ENCODE data around the gene KCNA1.

The KCNA1 gene

DNA sequence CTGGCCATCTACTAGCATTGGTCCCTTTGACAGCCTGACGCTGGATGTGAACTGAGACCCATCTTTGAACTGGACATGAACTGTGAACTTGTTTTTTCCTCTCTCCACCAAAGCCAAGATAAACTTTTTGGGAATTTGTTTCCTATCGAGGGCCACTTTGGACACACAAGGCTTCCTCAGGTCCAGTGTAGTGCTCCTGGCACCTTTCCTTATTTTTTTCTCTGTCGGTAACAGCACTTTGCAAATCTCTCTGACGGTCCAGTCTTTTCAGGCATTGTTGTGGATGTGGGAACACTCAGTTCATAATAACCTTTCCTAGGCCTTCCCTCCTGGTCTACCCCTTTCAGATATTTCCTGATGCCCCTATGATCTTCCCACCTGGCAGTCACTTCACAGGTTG, 5.0 kb downstream of the KCNA1 start:
- no peak for DNase-seq

- DNase-seq = no peak
Observed at GRCh38 chr12:4915752-4916151, 6.0 kb downstream of the KCNA1 start.

GRCh38 chr12:4918950-4919660, 9.4 kb downstream of the KCNA1 start:
- no peak for DNase-seq

DNA sequence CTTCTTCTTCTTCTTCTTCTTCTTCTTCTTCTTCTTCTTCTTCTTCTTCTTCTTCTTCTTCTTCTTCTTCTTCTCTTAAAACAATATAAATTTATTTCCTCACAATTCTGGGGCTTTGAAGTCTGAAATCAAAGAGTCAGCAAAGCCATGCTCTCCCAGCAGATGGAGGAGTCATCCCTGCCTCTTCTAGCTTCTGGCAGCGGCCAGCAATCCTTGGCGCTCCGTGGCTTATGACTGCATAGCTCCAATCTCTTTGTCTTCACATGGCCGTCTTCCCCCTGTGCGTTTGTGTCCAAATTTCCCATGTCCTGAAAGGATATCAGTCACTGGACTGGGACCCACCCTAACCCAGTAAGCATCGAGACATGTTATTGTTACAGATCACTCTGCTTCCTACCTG, 22.9 kb downstream of the KCNA1 start:
- DNase-seq = no peak

DNA sequence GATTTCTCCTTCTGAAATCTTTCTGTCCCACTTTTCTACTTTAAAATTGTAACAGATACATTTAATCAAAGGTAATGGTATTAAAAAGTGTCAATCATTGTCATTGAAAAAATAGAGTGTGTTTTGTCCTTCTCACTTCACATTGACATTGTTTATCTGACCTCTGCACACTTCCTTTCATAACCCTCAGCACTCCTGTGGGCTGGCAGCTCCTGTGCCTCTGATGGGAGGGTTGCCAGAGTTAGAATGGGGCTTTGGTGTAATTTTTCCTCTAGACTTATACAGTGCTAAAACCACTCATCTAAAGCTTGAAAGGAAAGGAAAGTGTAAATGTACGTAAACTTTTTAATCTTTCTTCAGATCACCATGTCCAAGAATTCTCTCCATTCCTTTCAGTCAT, 23.7 kb downstream of the KCNA1 start:
- no peak for DNase-seq

- DNase-seq = no peak
Observed at GRCh38 chr12:4934407-4935035, 24.8 kb downstream of the KCNA1 start.

DNA sequence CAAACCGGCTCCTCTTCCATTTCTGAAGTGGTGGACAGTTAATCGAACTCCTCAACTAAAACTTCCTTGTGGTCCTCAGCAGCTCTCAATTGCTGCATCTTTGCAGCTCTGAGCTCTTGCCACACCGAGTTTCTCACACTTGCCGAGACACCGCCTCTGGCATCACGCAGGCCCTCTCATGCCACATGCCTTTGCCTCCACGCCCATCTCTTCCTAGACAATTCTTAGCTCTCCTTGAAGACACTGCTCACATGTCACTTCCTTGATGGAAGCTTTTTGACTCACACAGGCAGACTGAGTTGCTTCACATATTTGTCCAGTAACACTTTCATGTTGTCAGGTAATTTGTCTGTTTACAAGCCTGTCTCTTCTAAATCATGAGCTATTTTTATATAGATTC, 29.2 kb downstream of the KCNA1 start:
- DNase-seq = no peak

GRCh38 chr12:4939418-4940023, 29.8 kb downstream of the KCNA1 start:
- no peak for DNase-seq

DNA sequence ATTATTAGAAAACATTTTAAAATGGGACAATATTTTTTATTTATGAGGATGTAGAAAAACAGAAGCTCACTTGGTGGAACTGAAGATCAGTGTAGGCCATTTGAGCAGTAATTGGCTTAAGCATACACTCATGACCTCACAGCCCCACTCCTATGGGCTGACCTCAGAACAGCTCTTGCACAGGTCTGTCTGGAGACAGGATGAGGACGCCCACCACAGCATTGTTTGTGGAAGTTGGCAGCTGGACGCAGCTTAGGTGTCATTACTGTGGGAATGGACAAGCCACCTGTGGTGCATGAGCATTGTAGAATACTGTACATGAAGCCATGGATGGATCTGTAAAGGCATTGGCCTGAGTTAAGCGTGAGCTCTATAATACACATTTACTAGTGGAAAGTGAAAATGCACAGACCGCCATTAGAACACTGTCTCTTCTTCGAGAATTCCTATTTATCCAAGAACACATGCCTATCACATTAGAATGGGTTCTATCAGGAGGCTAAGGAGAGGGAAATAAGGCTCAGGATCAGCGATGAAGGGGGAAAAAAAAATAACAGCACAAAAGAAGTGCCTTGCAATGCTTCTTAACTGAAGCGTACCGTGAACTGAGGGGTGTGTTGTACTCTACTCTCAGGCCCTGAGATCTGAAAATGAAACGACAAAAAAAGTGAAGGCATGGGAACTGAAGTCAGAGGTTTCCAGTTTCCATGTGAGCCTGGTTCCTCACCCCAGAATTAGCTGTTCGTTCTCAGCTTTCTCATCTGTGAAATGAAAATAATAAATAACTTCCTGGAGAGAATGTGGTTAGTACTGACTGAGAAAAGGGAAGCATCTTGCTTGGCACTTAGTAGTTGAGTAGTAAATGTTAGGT, 33.6 kb downstream of the KCNA1 start:
- no peak for DNase-seq

GRCh38 chr12:4943938-4944284, 34.2 kb downstream of the KCNA1 start:
- no peak for DNase-seq

DNA sequence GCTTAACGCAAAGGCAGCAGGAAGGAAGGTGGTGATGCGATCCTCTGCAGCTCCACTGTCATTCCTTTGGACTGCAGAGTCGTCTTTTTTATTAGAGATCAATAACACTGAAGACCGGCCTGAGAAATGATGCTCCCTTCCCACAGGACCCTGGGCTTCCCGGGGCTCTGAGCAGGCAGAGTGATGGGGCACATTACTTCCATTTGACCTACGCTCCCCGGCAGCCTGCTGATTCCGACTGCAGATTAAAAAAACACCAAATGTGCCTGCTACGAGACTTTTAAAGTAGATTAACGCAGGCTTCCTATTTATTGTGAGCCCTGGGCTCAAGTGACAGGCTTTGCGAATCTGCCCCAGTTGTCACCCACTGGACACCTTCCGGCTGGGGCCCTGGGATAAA, 37.5 kb downstream of the KCNA1 start:
- no peak for DNase-seq

- DNase-seq = no peak
Observed at GRCh38 chr12:4951083-4951482, 41.4 kb downstream of the KCNA1 start.

DNA sequence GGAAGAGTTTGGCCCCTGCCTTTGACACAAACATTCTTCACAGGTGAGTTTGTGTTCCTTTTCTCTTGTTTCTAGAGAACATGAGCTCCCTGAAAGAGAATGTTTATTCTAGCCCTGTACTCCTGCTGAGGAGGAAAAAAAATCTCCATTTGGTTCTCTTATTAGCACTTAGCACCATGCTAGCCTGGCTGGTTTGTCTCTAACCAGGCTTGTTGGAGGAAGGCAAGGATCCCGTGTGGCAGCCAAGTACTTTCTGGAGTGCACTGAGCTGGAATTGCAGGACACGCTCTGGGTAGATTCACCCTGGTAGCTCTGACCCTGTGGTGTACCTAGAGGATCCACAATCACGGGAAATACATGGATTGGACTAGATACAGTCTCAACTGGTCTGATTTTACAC, 41.9 kb downstream of the KCNA1 start:
- DNase-seq = no peak

- DNase-seq = no peak
Observed at GRCh38 chr12:4954621-4955354, 45.1 kb downstream of the KCNA1 start.

GRCh38 chr12:4956054-4956453, 46.3 kb downstream of the KCNA1 start:
- DNase-seq = no peak

DNA sequence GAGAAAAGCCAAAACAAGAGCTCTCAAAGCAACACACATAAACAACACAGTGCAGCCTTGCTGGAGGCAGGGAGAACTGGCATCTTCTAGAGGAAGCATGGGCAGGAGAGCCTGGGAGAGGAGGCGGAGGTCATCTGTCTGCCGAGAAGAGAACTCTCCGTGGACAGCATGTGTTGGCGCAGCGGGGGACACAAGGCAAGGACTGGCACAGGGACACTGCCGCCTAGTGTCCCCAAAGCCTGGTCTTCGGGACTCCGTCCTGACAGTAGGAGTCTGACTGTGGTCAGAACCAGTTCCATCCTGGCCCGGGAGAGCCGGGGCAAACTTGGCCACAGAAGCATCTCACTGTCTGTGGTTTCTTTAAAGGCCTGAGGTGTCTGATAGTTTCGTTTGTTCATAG, 47.3 kb downstream of the KCNA1 start:
- DNase-seq = no peak

DNA sequence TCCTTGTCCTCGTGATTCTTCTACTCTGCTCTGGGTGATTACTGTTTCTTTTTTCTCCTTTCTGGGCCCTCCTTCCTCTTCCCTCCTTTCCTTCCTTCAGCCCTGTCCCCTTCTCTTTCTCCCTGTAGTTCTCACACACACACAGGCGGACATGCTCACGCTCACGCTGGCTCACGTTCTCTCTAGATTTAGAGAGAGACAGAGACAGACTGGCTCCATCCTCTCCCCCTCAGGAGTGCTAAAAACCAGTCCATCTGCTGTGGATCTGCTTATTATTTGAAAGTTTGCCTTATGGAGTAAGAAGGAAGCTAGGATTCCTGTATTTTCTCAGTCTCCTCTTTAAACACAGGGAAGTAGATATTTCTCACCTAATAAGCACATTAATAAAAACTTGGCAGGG, 48.1 kb downstream of the KCNA1 start:
- DNase-seq = no peak

- DNase-seq = no peak
Observed at GRCh38 chr12:4958697-4959375, 49.1 kb downstream of the KCNA1 start.

GRCh38 chr12:4959381-4959780, 49.7 kb downstream of the KCNA1 start:
- DNase-seq = no peak

GRCh38 chr12:4960030-4960429, 50.3 kb downstream of the KCNA1 start:
- no peak for DNase-seq

DNA sequence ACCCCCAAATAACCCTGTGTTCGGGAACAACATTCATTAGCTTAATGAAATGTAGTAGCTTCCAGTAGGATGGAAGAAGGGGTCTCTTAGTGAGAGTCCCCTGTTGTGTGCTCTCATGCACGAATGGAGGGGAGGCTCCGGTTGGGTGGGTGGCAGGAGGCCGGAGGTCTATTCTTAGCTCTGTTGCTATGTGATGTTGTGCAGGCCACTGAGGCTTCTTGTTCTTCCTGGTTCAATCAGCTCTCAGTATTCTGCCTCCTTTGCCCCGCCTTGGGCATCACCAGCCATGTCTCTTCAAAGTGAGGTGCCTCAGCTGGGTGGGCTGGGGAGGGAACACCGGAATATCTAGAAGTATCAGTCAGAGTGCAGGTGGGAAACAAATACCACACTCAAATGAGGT, 50.8 kb downstream of the KCNA1 start:
- no peak for DNase-seq

DNA sequence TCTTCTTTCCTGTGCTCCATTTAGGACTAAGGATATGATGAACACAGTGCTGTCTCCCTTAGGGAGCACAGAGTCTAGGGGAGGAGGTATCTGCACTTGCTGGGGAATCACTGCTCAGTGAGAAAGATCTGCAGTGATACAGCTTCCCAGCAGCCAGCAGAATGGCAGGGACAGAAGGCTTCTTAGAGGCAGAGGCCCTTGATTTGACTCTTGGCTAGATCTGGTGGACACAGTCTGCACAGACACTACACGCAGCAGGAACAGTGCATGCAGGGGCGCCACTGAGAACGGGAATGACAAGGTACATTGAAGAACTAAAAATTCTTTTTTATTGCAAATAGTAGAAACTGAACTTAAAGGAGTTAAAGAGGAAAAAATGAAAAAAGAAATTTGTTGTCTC, 51.6 kb downstream of the KCNA1 start:
- DNase-seq = no peak
